ENCODE measurements around the gene NAMPT. TPM values are rescaled to one million over a fixed set of nuclear protein-coding genes. Genes with fewer than 3 reads are reported as not detected.

The NAMPT gene
- total RNA-seq, 1 donor from 2014 or later = 121 TPM

GRCh38 chr7:106279425-106280197 lies 5.2 kb downstream of the NAMPT start:
- intact Hi-C loops (cut with DNase I) = loop anchor here (10.0 kb wide), 1 partner anchor 185 kb away; no protein-coding TSS in a partner anchor

GRCh38 chr7:106278695-106279094 lies 6.1 kb downstream of the NAMPT start:
- intact Hi-C loops (cut with DNase I) = no loop called here
- DNase-seq (ENCODE audit: low spot score) = no peak

More at GRCh38 chr7:106279425-106280197, 5.2 kb downstream of the NAMPT start:
- no peak for DNase-seq (ENCODE audit: low spot score)

GRCh38 chr7:106277976-106278375 lies 6.8 kb downstream of the NAMPT start:
- DNase-seq (ENCODE audit: low spot score) = no peak
- intact Hi-C loops (cut with DNase I) = no loop called here

- intact Hi-C loops (cut with DNase I) = no loop called here
- no peak for DNase-seq (ENCODE audit: low spot score)
Measured at GRCh38 chr7:106276513-106276912, 8.3 kb downstream of the NAMPT start.

GRCh38 chr7:106273009-106273668 lies 11.6 kb downstream of the NAMPT start:
- no peak for DNase-seq (ENCODE audit: low spot score)
- intact Hi-C loops (cut with DNase I) = no loop called here

- intact Hi-C loops (cut with DNase I) = no loop called here
- DNase-seq (ENCODE audit: low spot score) = no peak
Measured at GRCh38 chr7:106270122-106270977, 14.4 kb downstream of the NAMPT start.

GRCh38 chr7:106269254-106269961 lies 15.4 kb downstream of the NAMPT start:
- intact Hi-C loops (cut with DNase I) = no loop called here
- no peak for DNase-seq (ENCODE audit: low spot score)

- intact Hi-C loops (cut with DNase I) = no loop called here
Measured at GRCh38 chr7:106265133-106265532, 19.6 kb downstream of the NAMPT start.

GRCh38 chr7:106262221-106262881 lies 22.4 kb downstream of the NAMPT start:
- no peak for DNase-seq (ENCODE audit: low spot score)
- intact Hi-C loops (cut with DNase I) = no loop called here

More at GRCh38 chr7:106265133-106265532, 19.6 kb downstream of the NAMPT start:
- DNase-seq (ENCODE audit: low spot score) = no peak

GRCh38 chr7:106260136-106260561 lies 24.6 kb downstream of the NAMPT start:
- DNase-seq (ENCODE audit: low spot score) = no peak
- intact Hi-C loops (cut with DNase I) = no loop called here

GRCh38 chr7:106258789-106259188 lies 26.0 kb downstream of the NAMPT start:
- intact Hi-C loops (cut with DNase I) = no loop called here
- no peak for DNase-seq (ENCODE audit: low spot score)

- intact Hi-C loops (cut with DNase I) = no loop called here
Measured at GRCh38 chr7:106257752-106258151, 27.0 kb downstream of the NAMPT start.

GRCh38 chr7:106256144-106256543 lies 28.6 kb downstream of the NAMPT start:
- intact Hi-C loops (cut with DNase I) = no loop called here
- DNase-seq (ENCODE audit: low spot score) = no peak

More at GRCh38 chr7:106257752-106258151, 27.0 kb downstream of the NAMPT start:
- no peak for DNase-seq (ENCODE audit: low spot score)

- DNase-seq (ENCODE audit: low spot score) = no peak
- intact Hi-C loops (cut with DNase I) = no loop called here
Measured at GRCh38 chr7:106255246-106255645, 29.5 kb downstream of the NAMPT start.

GRCh38 chr7:106254525-106255116 lies 30.2 kb downstream of the NAMPT start:
- DNase-seq (ENCODE audit: low spot score) = no peak
- intact Hi-C loops (cut with DNase I) = no loop called here

- no peak for DNase-seq (ENCODE audit: low spot score)
- intact Hi-C loops (cut with DNase I) = no loop called here
Measured at GRCh38 chr7:106252568-106252967, 32.2 kb downstream of the NAMPT start.

GRCh38 chr7:106249488-106249887 lies 35.3 kb downstream of the NAMPT start:
- DNase-seq (ENCODE audit: low spot score) = no peak
- intact Hi-C loops (cut with DNase I) = no loop called here

- intact Hi-C loops (cut with DNase I) = no loop called here
- no peak for DNase-seq (ENCODE audit: low spot score)
Measured at GRCh38 chr7:106248600-106248999, 36.2 kb downstream of the NAMPT start.

GRCh38 chr7:106247841-106248240 lies 36.9 kb downstream of the NAMPT start:
- DNase-seq (ENCODE audit: low spot score) = no peak
- intact Hi-C loops (cut with DNase I) = no loop called here

Measured in cardiac septum (tissue), 1 donor.